Progenitor cell of endocrine pancreas (in vitro differentiated cells): Measurements from ENCODE around the gene EBF4. TPM values are rescaled to one million over a fixed set of nuclear protein-coding genes. Genes with fewer than 3 reads are reported as not detected.
"Not testable (repeated sequence)": the region's sequence is repeated elsewhere in the genome, so short reads cannot be mapped to it uniquely, and the experiment has no call there.

Source experiments
- DNase-seq: peaks from one replicate; pipeline ENCODE4 v3.0.0; 2021; ENCODE audit warnings: low spot score; ENCODE audit not compliant: unreplicated experiment
- H3K27ac Mint-ChIP-seq: 2 replicates; pipeline ENCODE4 v1.8.0; 2021; ENCODE audit warnings: mild to moderate bottlenecking, moderate library complexity, mixed read lengths
- H3K27me3 Mint-ChIP-seq: 2 replicates; pipeline ENCODE4 v1.8.0; 2021; ENCODE audit warnings: mixed read lengths
- H3K36me3 Mint-ChIP-seq: 2 replicates; pipeline ENCODE4 v1.8.0; 2022; ENCODE audit warnings: mixed read lengths; ENCODE audit not compliant: insufficient read depth
- H3K4me1 Mint-ChIP-seq: 2 replicates; pipeline ENCODE4 v1.8.0; 2021; ENCODE audit warnings: low read depth, mixed read lengths
- H3K4me3 Mint-ChIP-seq: 2 replicates; pipeline ENCODE4 v1.8.0; 2021; ENCODE audit warnings: low read depth, mild to moderate bottlenecking, moderate library complexity, mixed read lengths
- H3K9me3 Mint-ChIP-seq: 2 replicates; pipeline ENCODE4 v1.8.0; 2021; ENCODE audit warnings: low read depth, mixed read lengths
- CTCF ChIP-seq: fragments of 200-600 bp; sonication (generic); IDR thresholded peaks from one replicate; pipeline ENCODE4 v1.5.0; 2021; ENCODE audit warnings: antibody characterized with exemption, mild to moderate bottlenecking; ENCODE audit not compliant: unreplicated experiment
- total RNA-seq: library from RNA; stranded (reverse); gene quantifications from 2 replicates; pipeline ENCODE4 v1.2.1, GENCODE V29; 2021

Gene EBF4
- total RNA-seq, 1 donor from 2014 or later: 63.8 TPM

GRCh38 chr20:2761885-2762284 is 69.3 kb downstream of the EBF4 start:
- H3K4me1 Mint-ChIP-seq: no peaks in the 10 kb centered on the region
- H3K27me3 Mint-ChIP-seq: peaks cover 28% of the 10 kb centered on the region
- no peak overlapping the region for H3K27ac Mint-ChIP-seq
- H3K36me3 Mint-ChIP-seq: no peaks in the 10 kb centered on the region
- H3K4me3 Mint-ChIP-seq: no peak overlapping the region
- no peak for TF ChIP-seq CTCF
- no peaks in the 10 kb centered on the region for H3K9me3 Mint-ChIP-seq
- DNase-seq: no peak

- H3K9me3 Mint-ChIP-seq: no peaks in the 10 kb centered on the region
- no peaks in the 10 kb centered on the region for H3K4me1 Mint-ChIP-seq
- no peaks in the 10 kb centered on the region for H3K36me3 Mint-ChIP-seq
- DNase-seq: no peak
- H3K27me3 Mint-ChIP-seq: peaks cover 35% of the 10 kb centered on the region
- no peak overlapping the region for H3K27ac Mint-ChIP-seq
- no peak overlapping the region for H3K4me3 Mint-ChIP-seq
- TF ChIP-seq CTCF: no peak
These were observed 70.1 kb downstream of the EBF4 start for GRCh38 chr20:2762578-2763131.

- no peak for DNase-seq
These were observed 70.6 kb downstream of the EBF4 start for GRCh38 chr20:2763186-2763585.

GRCh38 chr20:2767768-2768631 is 75.4 kb downstream of the EBF4 start:
- Mint-ChIP-seq H3K27me3 (peaks cover 48% of the 10 kb centered on the region), H3K9me3 (no peaks in the 10 kb centered on the region), H3K27ac (no peak overlapping the region), H3K4me3 (no peak overlapping the region), H3K36me3 (no peaks in the 10 kb centered on the region), H3K4me1 (no peaks in the 10 kb centered on the region)
- no peak for DNase-seq
- no peak for TF ChIP-seq CTCF

More at GRCh38 chr20:2763186-2763585, 70.6 kb downstream of the EBF4 start:
- Mint-ChIP-seq H3K36me3 (no peaks in the 10 kb centered on the region), H3K4me1 (no peaks in the 10 kb centered on the region), H3K27me3 (peaks cover 35% of the 10 kb centered on the region), H3K9me3 (no peaks in the 10 kb centered on the region), H3K27ac (no peak overlapping the region), H3K4me3 (no peak overlapping the region)
- no peak for TF ChIP-seq CTCF

- Mint-ChIP-seq H3K4me1 (no peaks in the 10 kb centered on the region), H3K27me3 (peaks cover 42% of the 10 kb centered on the region), H3K9me3 (no peaks in the 10 kb centered on the region), H3K4me3 (no peak overlapping the region), H3K36me3 (no peaks in the 10 kb centered on the region), H3K27ac (no peak overlapping the region)
- TF ChIP-seq CTCF: no peak
- no peak for DNase-seq
These were observed 76.0 kb downstream of the EBF4 start for GRCh38 chr20:2768632-2769015.

- H3K36me3 Mint-ChIP-seq, H3K27ac Mint-ChIP-seq, H3K9me3 Mint-ChIP-seq, H3K4me1 Mint-ChIP-seq, DNase-seq, H3K4me3 Mint-ChIP-seq: not testable (repeated sequence)
- peaks cover 36% of the 10 kb centered on the region for H3K27me3 Mint-ChIP-seq
These were observed 77.5 kb downstream of the EBF4 start for GRCh38 chr20:2770091-2770490.
